ENCODE measurements around the gene MSI1. TPM values are rescaled to one million over a fixed set of nuclear protein-coding genes. Genes with fewer than 3 reads are reported as not detected.

Gene MSI1
- total and polyA plus RNA-seq, 2 of the 13 experiments (the other 11 are each of a cell fraction or from before 2014, with no cell fraction given): 0.09 to 0.46 TPM

GRCh38 chr12:120342175-120343038, 26.6 kb downstream of the MSI1 start (continued):
- TF ChIP-seq NONO (IDR thresholded peaks at IDR 0.05): no peak
- 0 out of 2 replicates have a peak, but pooled peaks have one; percentile 59 for TF ChIP-seq NONO (CRISPR knock-in tag; conservative IDR thresholded peaks at IDR 0.05)
- peak; percentile 66 for TF ChIP-seq SALL1 (CRISPR knock-in tag; IDR thresholded peaks at IDR 0.05)
- TF ChIP-seq MTA1 (CRISPR knock-in tag; IDR thresholded peaks at IDR 0.05; ENCODE audit: borderline replicate concordance): peak; percentile 34; the same call in 1 of the 2 replicates
- peak; percentile 69; the same call in 1 of the 2 replicates for TF ChIP-seq RXRA (CRISPR knock-in tag; IDR thresholded peaks at IDR 0.05)
- no peak for TF ChIP-seq REPIN1 (CRISPR knock-in tag; IDR thresholded peaks at IDR 0.05; ENCODE audit: borderline replicate concordance, low read depth)
- 0 out of 2 replicates have a peak, but pooled peaks have one; percentile 27 for TF ChIP-seq HDAC2 (CRISPR knock-in tag; IDR thresholded peaks at IDR 0.05)
- TF ChIP-seq ATF6 (CRISPR knock-in tag; conservative IDR thresholded peaks at IDR 0.05): no peak
- peak; percentile 26; the same call in 1 of the 2 replicates for TF ChIP-seq TBX2 (CRISPR knock-in tag; IDR thresholded peaks at IDR 0.05; ENCODE audit: borderline replicate concordance)
- 0 out of 2 replicates have a peak, but pooled peaks have one; percentile 38 for TF ChIP-seq ZNF280B (CRISPR knock-in tag; IDR thresholded peaks at IDR 0.05; ENCODE audit: borderline replicate concordance)
- peak; percentile 43; the same call in 1 of the 2 replicates for TF ChIP-seq ZNF652 (CRISPR knock-in tag; IDR thresholded peaks at IDR 0.05; ENCODE audit: borderline replicate concordance, low read depth)
- peak; percentile 69 for TF ChIP-seq NR2C2 (CRISPR knock-in tag; IDR thresholded peaks at IDR 0.05; ENCODE audit: borderline replicate concordance)
- peak; percentile 81 for TF ChIP-seq HNF4A (CRISPR knock-in tag; IDR thresholded peaks at IDR 0.05)
